DMS153 (cell line): ENCODE data around the gene ANXA2R.
A peak's percentile ranks its signal among the peaks of the same experiment; 100 is the strongest.
"Not testable (repeated sequence)": the region's sequence is repeated elsewhere in the genome, so short reads cannot be mapped to it uniquely, and the experiment has no call there.

Experiments
- DNase-seq: peaks from one replicate; lab custom pipeline; 2025; lab: John Stamatoyannopoulos, UW

ANXA2R gene

DNA sequence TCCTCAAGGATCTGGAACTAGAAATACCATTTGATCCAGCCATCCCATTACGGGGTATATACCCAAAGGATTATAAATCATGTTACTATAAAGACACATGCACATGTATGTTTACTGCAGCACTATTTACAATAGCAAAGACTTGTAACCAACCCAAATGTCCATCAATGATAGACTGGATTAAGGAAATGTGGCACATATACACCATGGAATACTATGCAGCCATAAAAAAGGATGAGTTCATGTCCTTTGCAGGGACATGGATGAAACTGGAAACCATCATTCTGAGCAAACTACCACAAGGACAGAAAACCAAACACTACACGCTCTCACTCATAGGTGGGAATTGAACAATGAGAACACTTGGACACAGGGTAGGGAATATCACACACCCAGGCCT, 19.9 kb upstream of the ANXA2R start:
- DNase-seq: not testable (repeated sequence)

DNA sequence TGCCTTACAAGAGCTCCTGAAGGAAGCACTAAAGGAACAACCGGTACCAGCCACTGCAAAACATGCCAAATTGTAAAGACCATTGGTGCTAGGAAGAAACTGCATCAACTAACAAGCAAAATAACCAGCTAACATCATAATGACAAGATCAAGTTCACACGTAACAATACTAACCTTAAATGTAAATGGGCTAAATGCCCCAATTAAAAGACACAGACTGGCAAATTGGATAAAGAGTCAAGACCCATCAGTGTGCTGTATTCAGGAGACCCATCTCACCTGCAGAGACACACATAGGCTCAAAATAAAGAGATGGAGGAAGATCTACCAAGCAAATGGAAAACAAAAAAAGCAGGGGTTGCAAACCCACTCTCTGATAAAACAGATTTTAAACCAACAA, 15.0 kb upstream of the ANXA2R start:
- not testable (repeated sequence) for DNase-seq

- DNase-seq: no peak
Measured at GRCh38 chr5:43051684-43052083, 11.6 kb upstream of the ANXA2R start.

DNA sequence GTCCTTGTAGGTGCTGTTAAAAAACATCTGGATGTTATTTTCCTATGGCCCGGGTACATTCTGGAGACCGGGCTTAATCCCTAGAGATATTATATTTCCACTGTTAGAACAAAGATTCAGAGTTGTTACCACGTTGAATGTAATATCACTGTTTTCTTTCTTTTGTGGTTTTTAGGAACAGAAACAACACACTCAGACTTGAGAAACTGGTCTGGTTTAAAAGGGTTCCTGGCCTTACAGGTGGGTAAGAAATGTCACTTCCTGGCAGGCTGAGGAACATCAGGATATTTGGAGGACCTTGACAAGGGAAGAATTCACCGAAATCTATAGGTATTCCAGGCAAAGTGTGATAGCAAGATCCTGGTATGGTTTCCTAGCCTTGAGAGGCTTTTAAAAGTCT, 10.3 kb upstream of the ANXA2R start:
- no peak for DNase-seq

DNA sequence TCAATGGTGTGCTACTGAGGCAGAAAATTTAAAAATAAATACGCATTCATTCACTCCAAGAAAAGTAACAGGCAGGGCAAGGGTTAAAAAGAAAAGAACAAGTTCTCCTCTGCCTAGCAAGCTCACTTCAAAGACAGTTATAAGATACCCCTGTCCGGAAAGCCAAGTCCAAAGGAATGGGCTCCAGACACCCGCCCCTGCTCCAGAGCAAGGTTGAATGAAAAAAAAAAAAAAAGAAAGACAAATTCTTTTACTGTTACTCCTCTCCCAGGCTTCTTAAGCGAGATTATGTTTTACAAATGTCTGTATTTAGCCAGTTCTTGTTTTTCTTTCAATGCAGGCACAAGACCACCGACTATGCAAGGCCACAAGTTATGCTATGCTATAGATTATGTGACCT, 9.1 kb upstream of the ANXA2R start:
- no peak for DNase-seq

- DNase-seq: no peak
Measured at GRCh38 chr5:43046474-43046873, 6.4 kb upstream of the ANXA2R start.

DNA sequence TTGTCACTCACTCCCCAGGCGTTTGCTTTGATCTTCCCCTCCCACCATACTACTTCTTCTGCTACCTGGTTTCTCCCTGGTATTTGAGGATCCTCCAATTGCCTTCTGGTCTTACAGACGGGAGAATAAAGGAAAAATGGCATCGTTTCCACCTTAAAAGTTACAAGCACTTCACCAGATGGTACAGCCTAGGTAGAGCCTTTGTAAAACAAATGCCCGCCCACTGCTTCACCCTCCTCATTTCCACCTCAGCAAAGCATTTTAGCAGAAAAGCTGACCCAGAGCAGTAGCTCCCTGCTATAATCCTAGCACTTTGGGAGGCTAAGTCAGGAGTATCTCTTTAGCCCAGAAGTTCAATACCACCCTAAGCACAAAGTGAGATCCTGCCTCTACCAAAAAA, 5.1 kb upstream of the ANXA2R start:
- no peak for DNase-seq

GRCh38 chr5:43044181-43044914, 4.2 kb upstream of the ANXA2R start:
- DNase-seq: no peak

DNA sequence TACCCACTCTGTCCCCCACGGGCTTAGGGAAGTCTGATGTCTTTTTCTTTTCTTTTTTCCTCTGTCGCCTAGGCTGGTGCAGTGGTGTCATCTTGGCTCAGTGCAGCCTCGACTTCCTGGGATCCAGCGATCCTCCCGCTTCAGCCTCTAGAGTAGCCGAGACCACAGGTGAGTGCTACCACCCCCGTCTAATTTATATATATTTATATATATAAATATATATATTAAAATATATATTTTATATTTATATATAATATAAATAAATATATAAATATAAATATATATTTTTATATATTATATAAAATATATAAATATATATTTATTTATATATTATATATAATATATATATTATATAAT, 3.3 kb upstream of the ANXA2R start:
- no peak for DNase-seq

- peak; percentile 69 for DNase-seq
Measured at GRCh38 chr5:43042626-43043399, 2.7 kb upstream of the ANXA2R start.

DNA sequence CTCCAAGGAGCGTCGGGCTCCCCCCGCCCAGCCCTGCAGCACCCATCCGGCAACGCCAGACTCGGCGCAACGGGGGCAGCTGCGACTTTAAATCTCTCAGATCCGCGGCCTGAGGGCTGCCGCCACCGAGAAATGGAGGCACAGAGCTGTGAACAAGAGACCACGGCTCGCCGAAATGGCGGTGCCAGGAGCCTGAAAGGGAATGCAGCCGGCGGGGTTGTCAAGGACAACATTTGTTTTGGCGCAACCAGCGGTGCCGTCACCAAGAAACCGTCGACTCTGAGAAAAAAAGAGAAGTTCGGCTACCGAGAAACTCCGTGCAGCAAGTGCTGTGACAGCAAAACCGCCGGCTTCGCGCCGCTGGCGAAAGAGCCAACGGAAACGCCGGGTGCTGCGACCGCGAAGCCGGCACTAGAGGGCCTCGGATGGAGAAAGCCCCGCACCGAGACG, 2.1 kb upstream of the ANXA2R start:
- DNase-seq: peak; percentile 77

GRCh38 chr5:43041669-43042175, 1.6 kb upstream of the ANXA2R start:
- DNase-seq: peak; percentile 77

DNA sequence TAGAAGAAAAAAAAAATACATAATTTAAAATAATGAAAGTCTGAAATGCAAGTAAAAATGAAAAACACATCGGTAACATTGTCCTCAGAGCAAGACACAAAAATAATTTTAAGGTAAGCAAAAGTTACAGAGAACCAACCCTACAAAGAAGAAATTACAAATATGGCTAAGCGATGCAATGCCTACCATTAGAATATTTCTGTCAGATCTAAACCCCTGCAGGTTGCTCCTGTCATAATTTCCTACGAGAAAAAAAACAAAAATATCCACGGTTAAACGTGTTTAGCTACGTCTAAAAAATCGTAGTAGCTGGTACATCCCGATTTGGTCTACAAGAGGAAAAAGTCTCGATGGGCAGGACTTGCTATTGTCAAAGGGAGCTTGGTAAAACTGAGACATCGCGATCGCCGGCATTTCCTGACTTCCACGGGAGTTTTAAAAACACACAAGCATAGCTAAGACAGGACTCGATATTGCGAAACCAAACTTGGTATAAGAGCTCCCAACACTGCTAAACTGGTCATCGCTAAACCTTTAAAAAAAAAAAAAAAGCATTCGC, 1.1 kb upstream of the ANXA2R start:
- peak; percentile 56 for DNase-seq

DNA sequence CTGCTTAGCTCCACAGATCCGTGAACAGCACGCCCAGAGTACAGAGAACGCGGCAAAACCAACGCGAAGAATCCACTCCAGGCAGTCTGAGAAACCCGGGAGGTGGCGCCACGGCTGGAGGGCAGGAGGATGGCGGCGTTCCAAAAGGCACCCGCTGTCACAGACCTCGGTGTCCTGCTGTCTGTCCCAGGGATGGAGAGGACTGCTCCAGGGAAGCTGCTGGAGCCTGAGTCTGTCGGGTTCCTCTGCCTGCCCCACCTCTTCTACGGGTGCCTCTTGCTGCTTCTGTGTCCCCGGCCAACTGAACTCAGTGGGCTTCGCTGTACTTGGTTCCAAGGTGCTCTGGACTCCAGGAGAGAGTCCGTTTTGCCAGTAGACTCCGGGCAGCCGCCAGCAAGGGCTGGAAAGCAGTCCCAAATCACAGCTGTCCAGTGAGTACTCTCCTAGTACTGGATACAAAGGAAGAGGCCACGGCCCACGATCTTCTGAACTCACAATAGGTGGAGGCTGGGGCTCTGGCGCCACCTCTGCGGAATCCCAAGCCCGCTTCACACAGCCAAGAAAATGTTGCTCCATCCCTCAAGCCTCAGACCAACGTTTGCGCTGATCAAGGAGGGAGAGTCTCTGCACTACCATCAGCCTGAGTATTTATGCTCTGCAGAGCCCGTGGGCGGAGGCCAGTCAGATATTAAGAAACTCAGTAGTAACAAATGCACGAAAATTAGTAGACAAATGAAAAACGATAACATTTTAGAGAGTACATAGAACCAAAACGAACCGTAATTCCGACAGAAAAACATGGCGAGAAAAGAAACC, 440 bp downstream of the ANXA2R start:
- peak; percentile 66 for DNase-seq

DNA sequence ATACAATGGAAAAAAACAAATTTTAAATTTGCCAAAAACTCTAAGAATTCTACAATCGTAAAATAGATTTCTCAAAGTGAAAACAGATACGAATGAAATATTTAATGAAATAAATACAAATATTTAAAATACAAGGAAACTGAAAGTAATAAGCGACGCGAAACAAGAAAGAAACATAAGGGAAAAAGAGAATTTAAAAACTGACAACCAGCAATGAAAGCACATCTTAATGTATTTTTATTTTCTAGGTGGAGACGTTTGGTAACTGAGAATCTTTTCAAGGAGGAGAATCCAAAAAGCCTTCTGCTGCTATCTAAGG, 1.0 kb downstream of the ANXA2R start:
- no peak for DNase-seq

- DNase-seq: no peak
Measured at GRCh38 chr5:43038496-43038989, 1.6 kb downstream of the ANXA2R start.

GRCh38 chr5:43037636-43038495, 2.3 kb downstream of the ANXA2R start:
- no peak for DNase-seq

DNA sequence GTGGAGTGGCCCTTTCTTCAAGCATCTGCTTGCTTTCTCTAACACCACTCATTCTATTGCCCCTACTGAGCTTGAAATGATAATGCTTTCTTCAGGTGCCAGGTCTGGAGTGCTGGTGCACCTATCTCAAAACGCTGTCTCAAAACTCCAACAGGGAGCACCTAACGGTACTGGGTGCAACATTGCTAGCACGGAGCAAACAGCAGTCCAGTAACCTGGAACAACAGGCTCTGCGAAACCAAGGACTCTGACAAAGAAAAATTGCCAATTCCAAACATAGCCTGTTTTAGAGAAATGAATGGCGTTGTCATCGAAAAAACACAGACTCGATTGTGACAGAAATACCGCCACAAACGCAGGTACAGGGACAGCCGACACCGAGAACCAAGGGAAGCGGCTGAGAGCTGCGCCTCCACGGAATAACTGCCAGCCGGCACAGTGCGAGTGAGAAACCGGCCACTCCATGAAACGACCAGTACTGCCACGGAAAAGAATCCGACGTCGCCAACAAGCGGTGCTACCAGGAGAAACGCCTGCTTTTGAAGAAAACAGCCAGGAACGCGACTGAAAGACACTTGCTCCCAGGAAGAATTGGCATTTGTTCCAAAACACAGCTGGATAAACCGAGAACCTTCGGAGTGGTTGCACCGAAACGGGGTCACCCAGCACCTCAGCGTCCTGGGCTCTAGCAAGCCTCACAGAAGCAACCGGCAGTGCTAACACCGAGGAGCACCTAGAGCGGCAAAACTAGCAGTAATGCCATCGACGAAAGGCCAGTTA, 3.1 kb downstream of the ANXA2R start:
- DNase-seq: no peak

- no peak for DNase-seq
Measured at GRCh38 chr5:43036409-43036808, 3.7 kb downstream of the ANXA2R start.

GRCh38 chr5:43034591-43034968, 5.5 kb downstream of the ANXA2R start:
- no peak for DNase-seq
